Hepatocyte (in vitro differentiated cells): ENCODE data around the gene IRAK1.

Experiments used
- CTCF ChIP-seq: fragments of 200-600 bp; sonication (generic); IDR thresholded peaks from 2 replicates; pipeline ENCODE4 v1.5.1; 2016; ENCODE audit warnings: antibody characterized with exemption, mild to moderate bottlenecking; ENCODE audit not compliant: poor library complexity
- EZH2 ChIP-seq: fragments of 200-600 bp; sonication (generic); IDR thresholded peaks from 2 replicates; pipeline ENCODE4 v1.6.1; 2016; ENCODE audit warnings: antibody characterized with exemption, mild to moderate bottlenecking, borderline replicate concordance
- EZH2phosphoT487 ChIP-seq: fragments of 200-600 bp; sonication (generic); IDR thresholded peaks from one replicate; pipeline ENCODE4 v1.6.1; 2018; ENCODE audit warnings: antibody characterized with exemption, mild to moderate bottlenecking, low read depth, moderate library complexity; ENCODE audit not compliant: unreplicated experiment, severe bottlenecking

- no peak for TF ChIP-seq CTCF
- TF ChIP-seq EZH2 = no peak
- no peak for TF ChIP-seq EZH2phosphoT487
Measured at GRCh38 chrX:153995504-153995903, 24.2 kb downstream of the IRAK1 start.
